ENCODE results near the gene SYPL1.

SYPL1 gene

GRCh38 chr7:106080300-106080987, 31.7 kb downstream of the SYPL1 start:
- Histone ChIP-seq H3K9me3 (ENCODE audit: control insufficient read depth in 1 of 2, low read length in 2 of 2) (no peaks in the 10 kb centered on the region), H3K4me1 (ENCODE audit: control insufficient read depth in 1 of 2, insufficient read depth in 2 of 2, low read length in 2 of 2) (no peaks in the 10 kb centered on the region), H3K36me3 (ENCODE audit: control insufficient read depth in 1 of 2, insufficient read depth in 2 of 2, low read length in 2 of 2) (no peaks in the 10 kb centered on the region), H3K27ac (ENCODE audit: low read depth, low read length) (no peak overlapping the region), H3K9ac (ENCODE audit: low read depth in 1 of 2, low read length in 2 of 2) (no peak overlapping the region), H3K27me3 (ENCODE audit: control insufficient read depth in 1 of 2, insufficient read depth in 2 of 2, low read length in 2 of 2) (no peaks in the 10 kb centered on the region), H3K4me3 (ENCODE audit: low read depth in 1 of 2, low read length in 2 of 2) (no peak overlapping the region)

- no peaks in the 10 kb centered on the region for H3K27me3 ChIP-seq (ENCODE audit: control insufficient read depth in 1 of 2, insufficient read depth in 2 of 2, low read length in 2 of 2)
- H3K36me3 ChIP-seq (ENCODE audit: control insufficient read depth in 1 of 2, insufficient read depth in 2 of 2, low read length in 2 of 2) = no peaks in the 10 kb centered on the region
- H3K9ac ChIP-seq (ENCODE audit: low read depth in 1 of 2, low read length in 2 of 2) = no peak overlapping the region
- no peak overlapping the region for H3K27ac ChIP-seq (ENCODE audit: low read depth, low read length)
- H3K9me3 ChIP-seq (ENCODE audit: control insufficient read depth in 1 of 2, low read length in 2 of 2) = no peaks in the 10 kb centered on the region
- peaks cover 7 to 11% of the 10 kb centered on the region in 2 donors for H3K4me1 ChIP-seq (ENCODE audit: control insufficient read depth in 1 of 2, insufficient read depth in 2 of 2, low read length in 2 of 2)
- H3K4me3 ChIP-seq (ENCODE audit: low read depth in 1 of 2, low read length in 2 of 2) = no peak overlapping the region
These were observed 35.6 kb downstream of the SYPL1 start for GRCh38 chr7:106076537-106076936.

- H3K9ac ChIP-seq (ENCODE audit: low read depth in 1 of 2, low read length in 2 of 2) = no peak overlapping the region
- no peaks in the 10 kb centered on the region for H3K27me3 ChIP-seq (ENCODE audit: control insufficient read depth in 1 of 2, insufficient read depth in 2 of 2, low read length in 2 of 2)
- H3K9me3 ChIP-seq (ENCODE audit: control insufficient read depth in 1 of 2, low read length in 2 of 2) = no peaks in the 10 kb centered on the region
- H3K36me3 ChIP-seq (ENCODE audit: control insufficient read depth in 1 of 2, insufficient read depth in 2 of 2, low read length in 2 of 2) = no peaks in the 10 kb centered on the region
- H3K4me3 ChIP-seq (ENCODE audit: low read depth in 1 of 2, low read length in 2 of 2) = no peak overlapping the region
- peaks cover 13 to 16% of the 10 kb centered on the region in 2 donors for H3K4me1 ChIP-seq (ENCODE audit: control insufficient read depth in 1 of 2, insufficient read depth in 2 of 2, low read length in 2 of 2)
- H3K27ac ChIP-seq (ENCODE audit: low read depth, low read length) = no peak overlapping the region
These were observed 36.2 kb downstream of the SYPL1 start for GRCh38 chr7:106075937-106076336.

DNA sequence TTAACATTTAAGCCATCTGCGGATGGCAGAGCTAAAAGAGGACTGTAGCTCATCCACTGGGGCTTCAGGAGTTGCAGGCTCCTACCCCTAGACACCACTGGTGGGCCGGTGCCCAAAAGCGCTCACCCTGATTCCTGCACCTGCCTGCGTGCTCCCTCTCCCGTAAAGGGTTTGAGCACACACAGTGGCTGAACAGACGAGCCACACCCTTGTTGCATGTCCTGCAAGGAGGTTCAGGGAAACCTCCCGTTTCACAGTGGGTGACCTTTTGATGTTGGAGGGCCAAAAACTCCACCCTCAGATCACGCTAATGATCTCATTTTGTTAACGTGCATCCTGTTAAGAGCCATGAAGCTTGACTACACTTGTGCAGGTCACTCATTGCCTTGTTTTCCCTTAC, 37.9 kb downstream of the SYPL1 start:
- Histone ChIP-seq H3K9me3 (ENCODE audit: control insufficient read depth in 1 of 2, low read length in 2 of 2) (no peaks in the 10 kb centered on the region), H3K27ac (ENCODE audit: low read depth, low read length) (no peak overlapping the region), H3K36me3 (ENCODE audit: control insufficient read depth in 1 of 2, insufficient read depth in 2 of 2, low read length in 2 of 2) (no peaks in the 10 kb centered on the region), H3K9ac (ENCODE audit: low read depth in 1 of 2, low read length in 2 of 2) (no peak overlapping the region), H3K27me3 (ENCODE audit: control insufficient read depth in 1 of 2, insufficient read depth in 2 of 2, low read length in 2 of 2) (no peaks in the 10 kb centered on the region), H3K4me1 (ENCODE audit: control insufficient read depth in 1 of 2, insufficient read depth in 2 of 2, low read length in 2 of 2) (peaks cover 27% of the 10 kb centered on the region in 2 donors), H3K4me3 (ENCODE audit: low read depth in 1 of 2, low read length in 2 of 2) (no peak overlapping the region)

- Histone ChIP-seq H3K27ac (ENCODE audit: low read depth, low read length) (no peak overlapping the region), H3K4me3 (ENCODE audit: low read depth in 1 of 2, low read length in 2 of 2) (no peak overlapping the region), H3K9me3 (ENCODE audit: control insufficient read depth in 1 of 2, low read length in 2 of 2) (no peaks in the 10 kb centered on the region), H3K4me1 (ENCODE audit: control insufficient read depth in 1 of 2, insufficient read depth in 2 of 2, low read length in 2 of 2) (peaks cover 27% of the 10 kb centered on the region in 2 donors), H3K27me3 (ENCODE audit: control insufficient read depth in 1 of 2, insufficient read depth in 2 of 2, low read length in 2 of 2) (no peaks in the 10 kb centered on the region), H3K9ac (ENCODE audit: low read depth in 1 of 2, low read length in 2 of 2) (no peak overlapping the region), H3K36me3 (ENCODE audit: control insufficient read depth in 1 of 2, insufficient read depth in 2 of 2, low read length in 2 of 2) (no peaks in the 10 kb centered on the region)
These were observed 38.4 kb downstream of the SYPL1 start for GRCh38 chr7:106073701-106074100.

DNA sequence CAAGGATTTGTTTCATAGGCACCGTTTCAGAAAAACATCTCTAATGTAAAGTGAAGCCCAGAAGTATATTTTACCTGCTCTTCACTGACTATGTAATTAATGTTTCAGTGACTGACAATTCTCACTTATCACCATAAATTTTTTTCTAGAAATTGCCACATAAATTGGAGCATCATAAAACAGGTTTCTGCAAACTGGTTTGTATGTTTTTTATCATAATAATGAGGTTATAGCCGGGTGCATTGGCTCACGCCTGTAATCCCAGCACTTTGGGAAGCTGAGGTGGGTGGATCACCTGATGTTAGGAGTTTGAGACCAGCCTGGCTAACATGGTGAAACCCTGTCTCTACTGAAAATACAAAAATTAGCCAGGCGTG, 39.4 kb downstream of the SYPL1 start:
- Histone ChIP-seq H3K9ac (ENCODE audit: low read depth in 1 of 2, low read length in 2 of 2) (no peak overlapping the region), H3K27me3 (ENCODE audit: control insufficient read depth in 1 of 2, insufficient read depth in 2 of 2, low read length in 2 of 2) (no peaks in the 10 kb centered on the region), H3K4me1 (ENCODE audit: control insufficient read depth in 1 of 2, insufficient read depth in 2 of 2, low read length in 2 of 2) (peaks cover 27% of the 10 kb centered on the region in 2 donors), H3K4me3 (ENCODE audit: low read depth in 1 of 2, low read length in 2 of 2) (no peak overlapping the region), H3K27ac (ENCODE audit: low read depth, low read length) (no peak overlapping the region), H3K9me3 (ENCODE audit: control insufficient read depth in 1 of 2, low read length in 2 of 2) (no peaks in the 10 kb centered on the region), H3K36me3 (ENCODE audit: control insufficient read depth in 1 of 2, insufficient read depth in 2 of 2, low read length in 2 of 2) (no peaks in the 10 kb centered on the region)

DNA sequence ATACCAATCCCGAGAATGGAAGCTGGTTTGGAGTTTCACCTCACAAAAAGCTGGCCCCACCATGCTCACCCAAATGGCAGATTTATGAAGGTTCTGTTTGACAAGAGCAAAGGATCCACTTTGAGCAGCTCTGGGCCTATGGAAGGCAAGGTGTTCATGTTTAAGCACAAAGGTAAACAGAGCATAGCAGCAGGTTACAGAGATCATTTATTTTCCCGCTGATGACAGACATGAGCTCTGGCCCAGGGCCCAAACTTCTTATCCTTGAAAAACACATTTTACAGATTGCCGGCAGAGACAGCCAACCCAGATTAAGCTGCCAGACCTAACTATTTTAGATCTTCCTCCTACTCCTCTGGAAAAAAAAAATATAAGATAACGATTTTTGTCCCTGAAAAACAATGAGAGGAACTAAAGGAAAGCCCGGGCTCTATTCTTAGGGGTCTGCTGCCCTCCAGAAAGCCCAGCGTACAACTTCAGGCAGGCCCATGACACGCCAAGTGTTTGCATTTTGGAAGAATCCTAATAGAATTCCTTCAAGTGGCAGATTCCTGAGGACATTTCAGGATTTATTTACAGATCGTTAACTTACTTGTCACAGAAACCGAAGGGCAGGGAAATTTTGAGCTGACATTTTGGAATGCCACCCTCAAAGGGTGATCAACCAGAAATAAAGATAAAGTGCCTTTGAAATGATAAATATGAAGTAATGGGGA, 40.0 kb downstream of the SYPL1 start:
- no peaks in the 10 kb centered on the region for H3K36me3 ChIP-seq (ENCODE audit: control insufficient read depth in 1 of 2, insufficient read depth in 2 of 2, low read length in 2 of 2)
- H3K4me1 ChIP-seq (ENCODE audit: control insufficient read depth in 1 of 2, insufficient read depth in 2 of 2, low read length in 2 of 2) = peaks cover 27% of the 10 kb centered on the region in 2 donors
- peak overlapping the region; percentile 58 for H3K27ac ChIP-seq (ENCODE audit: low read depth, low read length)
- peak overlapping the region in 1 of 2 donors; percentile 33 for H3K4me3 ChIP-seq (ENCODE audit: low read depth in 1 of 2, low read length in 2 of 2)
- no peaks in the 10 kb centered on the region for H3K27me3 ChIP-seq (ENCODE audit: control insufficient read depth in 1 of 2, insufficient read depth in 2 of 2, low read length in 2 of 2)
- H3K9ac ChIP-seq (ENCODE audit: low read depth in 1 of 2, low read length in 2 of 2) = no peak overlapping the region
- no peaks in the 10 kb centered on the region for H3K9me3 ChIP-seq (ENCODE audit: control insufficient read depth in 1 of 2, low read length in 2 of 2)

GRCh38 chr7:106071356-106071998, 40.6 kb downstream of the SYPL1 start:
- peak overlapping the region; percentile 59 for H3K27ac ChIP-seq (ENCODE audit: low read depth, low read length)
- H3K27me3 ChIP-seq (ENCODE audit: control insufficient read depth in 1 of 2, insufficient read depth in 2 of 2, low read length in 2 of 2) = no peaks in the 10 kb centered on the region
- H3K4me3 ChIP-seq (ENCODE audit: low read depth in 1 of 2, low read length in 2 of 2) = peak overlapping the region; percentile 23 to 33
- H3K9me3 ChIP-seq (ENCODE audit: control insufficient read depth in 1 of 2, low read length in 2 of 2) = no peaks in the 10 kb centered on the region
- peak overlapping the region in 1 of 2 donors; percentile 38 for H3K9ac ChIP-seq (ENCODE audit: low read depth in 1 of 2, low read length in 2 of 2)
- peaks cover 27% of the 10 kb centered on the region in 2 donors for H3K4me1 ChIP-seq (ENCODE audit: control insufficient read depth in 1 of 2, insufficient read depth in 2 of 2, low read length in 2 of 2)
- H3K36me3 ChIP-seq (ENCODE audit: control insufficient read depth in 1 of 2, insufficient read depth in 2 of 2, low read length in 2 of 2) = no peaks in the 10 kb centered on the region

DNA sequence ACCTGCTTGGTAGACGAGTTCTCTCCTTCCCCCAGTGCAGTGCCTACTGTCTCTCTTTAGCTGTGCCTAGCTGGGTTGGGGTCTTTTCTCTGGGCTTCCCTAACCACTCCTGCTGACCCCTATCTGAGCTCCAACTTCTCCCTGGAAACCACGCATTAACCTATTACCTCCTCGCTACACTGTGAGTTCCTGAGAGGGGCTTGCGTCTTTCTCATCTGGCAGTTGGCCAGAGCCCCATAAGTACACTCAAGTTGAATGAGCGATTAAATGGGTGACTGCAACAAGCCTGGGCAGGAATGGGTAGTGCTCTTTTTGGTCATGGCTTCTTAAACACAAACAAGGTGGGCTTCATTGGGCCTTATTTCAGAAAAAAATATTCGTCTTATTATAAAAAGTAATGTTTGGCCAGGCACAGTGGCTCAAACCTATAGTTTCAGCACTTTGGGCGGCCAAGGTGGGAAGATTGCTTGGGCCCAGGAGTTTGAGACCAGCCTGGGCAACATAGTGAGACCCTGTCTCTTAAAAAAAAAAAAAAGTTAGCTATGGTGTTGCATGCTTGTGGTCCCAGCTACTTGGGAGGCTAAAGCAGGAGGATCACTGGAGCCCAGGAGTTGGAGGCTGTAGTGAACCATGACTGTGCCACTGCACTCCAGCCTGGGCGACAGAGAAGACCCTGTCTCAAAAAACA, 41.4 kb downstream of the SYPL1 start:
- no peaks in the 10 kb centered on the region for H3K27me3 ChIP-seq (ENCODE audit: control insufficient read depth in 1 of 2, insufficient read depth in 2 of 2, low read length in 2 of 2)
- no peaks in the 10 kb centered on the region for H3K36me3 ChIP-seq (ENCODE audit: control insufficient read depth in 1 of 2, insufficient read depth in 2 of 2, low read length in 2 of 2)
- H3K27ac ChIP-seq (ENCODE audit: low read depth, low read length) = peak overlapping the region; percentile 59
- H3K9ac ChIP-seq (ENCODE audit: low read depth in 1 of 2, low read length in 2 of 2) = no peak overlapping the region
- no peak overlapping the region for H3K4me3 ChIP-seq (ENCODE audit: low read depth in 1 of 2, low read length in 2 of 2)
- H3K4me1 ChIP-seq (ENCODE audit: control insufficient read depth in 1 of 2, insufficient read depth in 2 of 2, low read length in 2 of 2) = peaks cover 32 to 34% of the 10 kb centered on the region in 2 donors
- no peaks in the 10 kb centered on the region for H3K9me3 ChIP-seq (ENCODE audit: control insufficient read depth in 1 of 2, low read length in 2 of 2)

DNA sequence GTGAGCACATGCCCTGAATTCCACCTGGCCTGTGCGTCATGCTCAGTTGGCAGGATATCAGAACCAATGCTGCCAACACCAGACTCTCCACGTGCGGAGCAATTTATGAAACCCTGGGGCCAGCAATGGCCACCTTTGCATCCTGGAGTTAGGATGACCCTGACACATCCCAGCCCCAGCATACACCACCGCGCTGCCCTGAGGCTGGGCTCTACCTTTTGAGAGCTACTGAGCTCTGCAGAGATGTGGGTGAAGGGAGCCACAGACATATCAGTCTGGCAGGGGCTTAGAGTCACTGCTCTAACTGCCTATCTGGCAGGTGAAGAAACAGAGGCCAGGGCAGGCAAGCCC, 41.9 kb downstream of the SYPL1 start:
- peaks cover 38 to 39% of the 10 kb centered on the region in 2 donors for H3K4me1 ChIP-seq (ENCODE audit: control insufficient read depth in 1 of 2, insufficient read depth in 2 of 2, low read length in 2 of 2)
- no peak overlapping the region for H3K9ac ChIP-seq (ENCODE audit: low read depth in 1 of 2, low read length in 2 of 2)
- H3K9me3 ChIP-seq (ENCODE audit: control insufficient read depth in 1 of 2, low read length in 2 of 2) = no peaks in the 10 kb centered on the region
- H3K27ac ChIP-seq (ENCODE audit: low read depth, low read length) = no peak overlapping the region
- H3K27me3 ChIP-seq (ENCODE audit: control insufficient read depth in 1 of 2, insufficient read depth in 2 of 2, low read length in 2 of 2) = no peaks in the 10 kb centered on the region
- H3K36me3 ChIP-seq (ENCODE audit: control insufficient read depth in 1 of 2, insufficient read depth in 2 of 2, low read length in 2 of 2) = no peaks in the 10 kb centered on the region
- no peak overlapping the region for H3K4me3 ChIP-seq (ENCODE audit: low read depth in 1 of 2, low read length in 2 of 2)

All from duodenal mucosa (tissue), 2 donors.